Stimulated activated CD4-positive, alpha-beta T cell treated with anti-CD3 and anti-CD28 coated beads, Interleukin-1b, Interleukin-23, amount 100 ng/mL, for 4 hours (primary cell): ENCODE measurements around the gene SASH1.

Source experiments
- DNase-seq, 2 donors: peaks; one replicate each; pipeline ENCODE4 v3.0.0-alpha.2; 2020; ENCODE audit warnings: low read depth in 2 of 2

SASH1 gene

GRCh38 chr6:148521158-148521557 lies 178.5 kb downstream of the SASH1 start:
- DNase-seq: no peak

GRCh38 chr6:148521586-148521985 lies 178.9 kb downstream of the SASH1 start:
- no peak for DNase-seq

- no peak for DNase-seq
Observed at GRCh38 chr6:148523048-148523447, 180.4 kb downstream of the SASH1 start.

- DNase-seq: no peak
Observed at GRCh38 chr6:148523551-148523950, 180.9 kb downstream of the SASH1 start.

- no peak for DNase-seq
Observed at GRCh38 chr6:148524471-148524882, 181.8 kb downstream of the SASH1 start.

- DNase-seq: no peak
Observed at GRCh38 chr6:148524976-148525375, 182.3 kb downstream of the SASH1 start.

- DNase-seq: no peak
Observed at GRCh38 chr6:148525453-148525852, 182.8 kb downstream of the SASH1 start.

- DNase-seq: no peak
Observed at GRCh38 chr6:148526145-148526544, 183.5 kb downstream of the SASH1 start.

- no peak for DNase-seq
Observed at GRCh38 chr6:148528292-148528691, 185.7 kb downstream of the SASH1 start.

- DNase-seq: no peak
Observed at GRCh38 chr6:148529010-148529409, 186.4 kb downstream of the SASH1 start.

GRCh38 chr6:148530394-148530953 lies 187.8 kb downstream of the SASH1 start:
- no peak for DNase-seq

GRCh38 chr6:148530976-148531375 lies 188.3 kb downstream of the SASH1 start:
- DNase-seq: no peak

GRCh38 chr6:148532698-148533097 lies 190.1 kb downstream of the SASH1 start:
- DNase-seq: no peak

GRCh38 chr6:148533309-148534107 lies 190.9 kb downstream of the SASH1 start:
- no peak for DNase-seq

- no peak for DNase-seq
Observed at GRCh38 chr6:148534871-148535270, 192.2 kb downstream of the SASH1 start.

- no peak for DNase-seq
Observed at GRCh38 chr6:148535381-148535780, 192.7 kb downstream of the SASH1 start.

- no peak for DNase-seq
Observed at GRCh38 chr6:148535976-148536375, 193.3 kb downstream of the SASH1 start.

- no peak for DNase-seq
Observed at GRCh38 chr6:148538261-148539190, 195.9 kb downstream of the SASH1 start.

GRCh38 chr6:148543540-148543939 lies 200.9 kb downstream of the SASH1 start:
- DNase-seq: no peak

- no peak for DNase-seq
Observed at GRCh38 chr6:148544421-148544820, 201.8 kb downstream of the SASH1 start.

GRCh38 chr6:148545901-148546300 lies 203.3 kb downstream of the SASH1 start:
- DNase-seq: no peak

- DNase-seq: no peak
Observed at GRCh38 chr6:148547110-148547509, 204.5 kb downstream of the SASH1 start.
